Natural killer cell (primary cell): ENCODE data around the gene MAD1L1. TPM values are rescaled to one million over a fixed set of nuclear protein-coding genes. Genes with fewer than 3 reads are reported as not detected.

Experiments
- ATAC-seq, 3 donors: fragments of 150-1000 bp in 2 of 3; fragments of 200-7000 bp in 1 of 3; cut with Tn5 transposase; 1 replicate in 1 of 3; 2 replicates in 2 of 3; pipeline ENCODE4 v1.10.0; 2021; ENCODE audit warnings: mild to moderate bottlenecking in 2 of 3, moderate library complexity in 2 of 3
- DNase-seq, 2 donors: peaks; one replicate each; pipeline versions ENCODE4 v3.0.0 to v3.0.0-alpha.2; 2013 to 2021; ENCODE audit warnings: mixed read lengths in 1 of 2
- H3K27ac ChIP-seq: one replicate; pipeline ENCODE4 v1.5.1; 2013; ENCODE audit warnings: mild to moderate bottlenecking, low read length
- H3K27me3 ChIP-seq: one replicate; pipeline ENCODE4 v1.6.1; 2013; ENCODE audit warnings: low read length; ENCODE audit not compliant: control insufficient read depth, insufficient read depth
- H3K36me3 ChIP-seq: one replicate; pipeline ENCODE4 v1.6.1; 2013; ENCODE audit warnings: low read length; ENCODE audit not compliant: control insufficient read depth, insufficient read depth
- H3K4me1 ChIP-seq: one replicate; pipeline ENCODE4 v1.6.1; 2013; ENCODE audit warnings: low read length; ENCODE audit not compliant: control insufficient read depth, insufficient read depth
- H3K4me3 ChIP-seq: one replicate; pipeline ENCODE4 v1.5.1; 2013; ENCODE audit warnings: low read length
- H3K9me3 ChIP-seq: one replicate; pipeline ENCODE4 v1.6.1; 2013; ENCODE audit warnings: low read length; ENCODE audit not compliant: control insufficient read depth, insufficient read depth
- H3K27ac Mint-ChIP-seq, 2 donors: one replicate each; pipeline ENCODE4 v1.8.0; 2022; ENCODE audit warnings: mild to moderate bottlenecking in 2 of 2, mixed read lengths in 2 of 2, moderate library complexity in 1 of 2
- H3K27me3 Mint-ChIP-seq, 2 donors: one replicate each; pipeline ENCODE4 v1.8.0; 2022; ENCODE audit warnings: low read depth in 2 of 2, mixed read lengths in 2 of 2
- H3K36me3 Mint-ChIP-seq: one replicate; pipeline ENCODE4 v1.8.0; 2022; ENCODE audit warnings: mixed read lengths
- H3K4me1 Mint-ChIP-seq, 2 donors: one replicate each; pipeline ENCODE4 v1.8.0; 2022; ENCODE audit warnings: mixed read lengths in 2 of 2
- H3K4me3 Mint-ChIP-seq: one replicate; pipeline ENCODE4 v1.8.0; 2022; ENCODE audit warnings: mild to moderate bottlenecking, moderate library complexity, mixed read lengths
- H3K9me3 Mint-ChIP-seq, 2 donors: one replicate each; pipeline ENCODE4 v1.8.0; 2022; ENCODE audit warnings: mixed read lengths in 2 of 2
- CTCF ChIP-seq: fragments of 200-600 bp; IDR thresholded peaks from one replicate; pipeline ENCODE4 v1.8.0; 2022; ENCODE audit warnings: antibody characterized with exemption
- WGBS: methylation state at CpG from one replicate; pipeline ENCODE4 v1.1.7; 2013; ENCODE audit warnings: missing lambda C conversion rate; ENCODE audit not compliant: insufficient coverage; 5-methylcytosine and 5-hydroxymethylcytosine counted together
- intact Hi-C: fragments of 100-400 bp; cut with micrococcal nuclease; formaldehyde crosslinking; loops from one replicate; pipeline ENCODE4 v1.14.2; 2022
- total RNA-seq, 4 donors: library from RNA; stranded (reverse); fragments of 120-200 nt in 1 of 4; gene quantifications; one replicate each; pipeline versions ENCODE4 v1.2.3 to v1.2.4, GENCODE V29; 2013 to 2022

Gene MAD1L1
- total RNA-seq, 3 donors from 2014 or later (not counting 1 experiment from before 2014, with no cell fraction given), result 53.6 to 81.2 (median 77.4) TPM

DNA sequence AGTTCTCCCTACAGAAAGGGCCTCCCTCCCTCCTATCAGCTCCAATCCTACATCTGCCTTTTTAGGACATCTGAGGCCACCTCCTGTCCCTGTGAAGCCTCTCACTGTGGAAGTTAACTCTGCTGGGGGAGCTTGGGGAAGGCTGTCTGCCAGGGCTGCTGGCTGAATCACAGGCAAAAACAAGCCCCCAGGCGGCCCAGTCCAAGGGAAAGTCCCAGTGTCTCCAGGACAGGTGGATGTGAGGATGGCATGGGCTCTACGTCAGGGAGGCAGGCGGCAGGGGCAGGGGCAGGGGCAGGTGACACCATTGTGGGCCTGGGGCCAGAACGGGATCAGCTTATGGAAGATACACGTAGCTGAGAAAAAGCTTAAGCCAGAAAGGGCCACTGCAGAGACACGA lies 240.2 kb downstream of the MAD1L1 start:
- Histone ChIP-seq H3K36me3 (no peaks in the 10 kb centered on the region), H3K4me3 (no peak overlapping the region), H3K9me3 (no peaks in the 10 kb centered on the region), H3K27ac (no peak overlapping the region), H3K27me3 (no peaks in the 10 kb centered on the region), H3K4me1 (peaks cover 13% of the 10 kb centered on the region)
- TF ChIP-seq CTCF, result no peak
- peaks cover 0 to 4% of the 10 kb centered on the region in 2 donors for H3K27me3 Mint-ChIP-seq
- DNase-seq (no peak), ATAC-seq (no peak)
- intact Hi-C loops, result no loop called here
- no peaks in the 10 kb centered on the region for H3K9me3 Mint-ChIP-seq
- H3K27ac Mint-ChIP-seq, result no peak overlapping the region
- no peaks in the 10 kb centered on the region for H3K36me3 Mint-ChIP-seq
- 98% methylated on average over 6 of the region's 6 CpGs for WGBS
- H3K4me3 Mint-ChIP-seq, result no peak overlapping the region
- H3K4me1 Mint-ChIP-seq, result peaks cover 11 to 16% of the 10 kb centered on the region in 2 donors

GRCh38 chr7:1990001-1990670 lies 242.6 kb downstream of the MAD1L1 start:
- no peak overlapping the region for H3K4me3 ChIP-seq
- no peak for DNase-seq
- intact Hi-C loops, result no loop called here
- H3K9me3 ChIP-seq, result no peaks in the 10 kb centered on the region
- no peak overlapping the region for H3K27ac Mint-ChIP-seq
- H3K27me3 Mint-ChIP-seq, result peaks cover 0 to 4% of the 10 kb centered on the region in 2 donors
- no peak for ATAC-seq
- H3K4me1 ChIP-seq, result peaks cover 36% of the 10 kb centered on the region
- no peaks in the 10 kb centered on the region for H3K27me3 ChIP-seq
- no peak overlapping the region for H3K4me3 Mint-ChIP-seq
- no peak overlapping the region for H3K27ac ChIP-seq
- H3K4me1 Mint-ChIP-seq, result peaks cover 32 to 39% of the 10 kb centered on the region in 2 donors
- no peaks in the 10 kb centered on the region for H3K9me3 Mint-ChIP-seq
- TF ChIP-seq CTCF, result no peak
- no peaks in the 10 kb centered on the region for H3K36me3 ChIP-seq
- H3K36me3 Mint-ChIP-seq, result no peaks in the 10 kb centered on the region
- 97% methylated on average over 24 of the region's 24 CpGs for WGBS

- H3K4me3 ChIP-seq, result no peak overlapping the region
- H3K9me3 Mint-ChIP-seq, result no peaks in the 10 kb centered on the region
- H3K27ac Mint-ChIP-seq, result no peak overlapping the region
- no peak overlapping the region for H3K4me3 Mint-ChIP-seq
- WGBS, result 95% methylated on average over 39 of the region's 39 CpGs
- no peak overlapping the region for H3K27ac ChIP-seq
- no peaks in the 10 kb centered on the region for H3K36me3 Mint-ChIP-seq
- peaks cover 36% of the 10 kb centered on the region for H3K4me1 ChIP-seq
- no peak for DNase-seq
- ATAC-seq, result no peak
- no peaks in the 10 kb centered on the region for H3K9me3 ChIP-seq
- H3K27me3 Mint-ChIP-seq, result peaks cover 0 to 4% of the 10 kb centered on the region in 2 donors
- TF ChIP-seq CTCF, result no peak
- no peaks in the 10 kb centered on the region for H3K36me3 ChIP-seq
- intact Hi-C loops, result no loop called here
- H3K27me3 ChIP-seq, result no peaks in the 10 kb centered on the region
- peaks cover 38 to 46% of the 10 kb centered on the region in 2 donors for H3K4me1 Mint-ChIP-seq
Observed at GRCh38 chr7:1989049-1989860, 243.5 kb downstream of the MAD1L1 start.
